Astrocyte (in vitro differentiated cells and primary cell): ENCODE data around the gene ASB18.

ENCODE experiments used
- EZH2 ChIP-seq: IDR thresholded peaks from 2 replicates; pipeline ENCODE4 v1.6.1; 2012; ENCODE audit warnings: mild to moderate bottlenecking, low read length, inconsistent platforms; ENCODE audit not compliant: insufficient read depth
- TF ChIP-seq, protein P1 (sequence below): IDR thresholded peaks from 2 replicates; pipeline ENCODE4 v1.5.1; 2011; ENCODE audit warnings: low read depth, mild to moderate bottlenecking, inconsistent platforms, low read length, moderate library complexity; ENCODE audit not compliant: insufficient read depth

DNA sequence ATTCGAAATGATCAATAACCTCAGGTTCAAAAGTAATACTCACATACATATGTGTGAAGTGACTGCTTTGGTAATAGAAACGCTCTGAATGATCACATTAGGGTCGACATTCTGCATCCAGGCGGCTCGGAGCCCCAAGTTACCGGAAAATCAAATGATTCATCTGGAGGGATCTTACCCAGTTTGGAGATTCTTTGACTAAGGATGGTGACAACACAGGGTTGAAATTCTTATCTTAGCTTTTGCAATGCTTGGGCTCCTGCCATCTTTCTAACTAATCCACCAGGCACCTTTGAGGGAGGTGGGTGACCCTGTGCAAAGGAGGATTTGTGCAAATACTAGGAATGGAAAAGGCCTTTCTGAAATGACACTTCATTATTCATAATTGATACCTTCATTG, 106.8 kb downstream of the ASB18 start:
- TF ChIP-seq, protein P1, sequence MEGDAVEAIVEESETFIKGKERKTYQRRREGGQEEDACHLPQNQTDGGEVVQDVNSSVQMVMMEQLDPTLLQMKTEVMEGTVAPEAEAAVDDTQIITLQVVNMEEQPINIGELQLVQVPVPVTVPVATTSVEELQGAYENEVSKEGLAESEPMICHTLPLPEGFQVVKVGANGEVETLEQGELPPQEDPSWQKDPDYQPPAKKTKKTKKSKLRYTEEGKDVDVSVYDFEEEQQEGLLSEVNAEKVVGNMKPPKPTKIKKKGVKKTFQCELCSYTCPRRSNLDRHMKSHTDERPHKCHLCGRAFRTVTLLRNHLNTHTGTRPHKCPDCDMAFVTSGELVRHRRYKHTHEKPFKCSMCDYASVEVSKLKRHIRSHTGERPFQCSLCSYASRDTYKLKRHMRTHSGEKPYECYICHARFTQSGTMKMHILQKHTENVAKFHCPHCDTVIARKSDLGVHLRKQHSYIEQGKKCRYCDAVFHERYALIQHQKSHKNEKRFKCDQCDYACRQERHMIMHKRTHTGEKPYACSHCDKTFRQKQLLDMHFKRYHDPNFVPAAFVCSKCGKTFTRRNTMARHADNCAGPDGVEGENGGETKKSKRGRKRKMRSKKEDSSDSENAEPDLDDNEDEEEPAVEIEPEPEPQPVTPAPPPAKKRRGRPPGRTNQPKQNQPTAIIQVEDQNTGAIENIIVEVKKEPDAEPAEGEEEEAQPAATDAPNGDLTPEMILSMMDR, result no peak
- TF ChIP-seq EZH2, result no peak
